GM15510 (cell line): ENCODE measurements around the gene SNRNP200.

Source experiments
- POLR2A ChIP-seq: IDR thresholded peaks from 3 replicates; pipeline ENCODE4 v1.6.1; 2011; ENCODE audit warnings: borderline replicate concordance; ENCODE audit not compliant: insufficient read length; ENCODE audit errors: extremely low read depth

The SNRNP200 gene

GRCh38 chr2:96330407-96330806 is 25.1 kb upstream of the SNRNP200 start:
- TF ChIP-seq POLR2A, result no peak

GRCh38 chr2:96329874-96330273 is 24.5 kb upstream of the SNRNP200 start:
- no peak for TF ChIP-seq POLR2A

- no peak for TF ChIP-seq POLR2A
Observed at GRCh38 chr2:96329456-96329855, 24.1 kb upstream of the SNRNP200 start.

- TF ChIP-seq POLR2A, result no peak
Observed at GRCh38 chr2:96326990-96327820, 21.9 kb upstream of the SNRNP200 start.

GRCh38 chr2:96326564-96326963 is 21.2 kb upstream of the SNRNP200 start:
- TF ChIP-seq POLR2A, result no peak

- peak; percentile 48 for TF ChIP-seq POLR2A
Observed at GRCh38 chr2:96325884-96326255, 20.5 kb upstream of the SNRNP200 start.

GRCh38 chr2:96325041-96325883 is 19.9 kb upstream of the SNRNP200 start, which contains the start of gene ITPRIPL1:
Gene ITPRIPL1, plus strand, starts transcription at chr2:96325317. Its CDS starts 523 bp downstream, at chr2:96325840.
- TF ChIP-seq POLR2A, result peak; percentile 57

- no peak for TF ChIP-seq POLR2A
Observed at GRCh38 chr2:96324721-96325040, 19.3 kb upstream of the SNRNP200 start.

GRCh38 chr2:96323849-96324248 is 18.5 kb upstream of the SNRNP200 start:
- no peak for TF ChIP-seq POLR2A

GRCh38 chr2:96320728-96321622 is 15.6 kb upstream of the SNRNP200 start:
- TF ChIP-seq POLR2A, result no peak

- no peak for TF ChIP-seq POLR2A
Observed at GRCh38 chr2:96320326-96320725, 15.0 kb upstream of the SNRNP200 start.

- no peak for TF ChIP-seq POLR2A
Observed at GRCh38 chr2:96319396-96319795, 14.1 kb upstream of the SNRNP200 start.

GRCh38 chr2:96318723-96319122 is 13.4 kb upstream of the SNRNP200 start:
- TF ChIP-seq POLR2A, result no peak

- no peak for TF ChIP-seq POLR2A
Observed at GRCh38 chr2:96317584-96317997, 12.2 kb upstream of the SNRNP200 start.

GRCh38 chr2:96316999-96317398 is 11.7 kb upstream of the SNRNP200 start:
- no peak for TF ChIP-seq POLR2A

- TF ChIP-seq POLR2A, result no peak
Observed at GRCh38 chr2:96315400-96316071, 10.2 kb upstream of the SNRNP200 start.
